CD4-positive, alpha-beta T cell treated with Interleukin-21 for 1 hour (primary cell): ENCODE measurements around the gene RNF113A.
A peak's percentile ranks its signal among the peaks of the same experiment; 100 is the strongest.
"Not testable (repeated sequence)": the region's sequence is repeated elsewhere in the genome, so short reads cannot be mapped to it uniquely, and the experiment has no call there.

Source experiments
- DNase-seq: peaks from one replicate; pipeline ENCODE4 v3.0.0-alpha.2; 2020

Gene RNF113A

DNA sequence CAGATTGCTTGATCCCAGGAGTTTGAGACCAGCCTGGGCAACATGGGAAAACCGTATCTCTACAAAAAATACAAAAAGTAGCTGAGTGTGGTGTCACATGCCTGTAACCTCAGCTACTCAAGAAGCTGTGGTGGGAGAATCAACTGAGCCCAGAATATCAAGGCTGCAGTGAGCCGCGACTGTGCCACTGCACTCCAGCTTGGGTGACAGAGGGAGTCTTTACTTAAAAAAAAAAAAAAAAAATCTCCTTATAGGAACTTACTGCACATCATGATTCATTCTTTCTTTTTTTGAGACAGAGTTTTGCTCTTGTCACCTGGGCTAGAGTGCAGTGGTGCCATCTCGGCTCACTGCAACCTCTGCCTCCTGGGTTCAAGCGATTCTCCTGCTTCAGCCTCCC, 43.1 kb downstream of the RNF113A start:
- no peak for DNase-seq

DNA sequence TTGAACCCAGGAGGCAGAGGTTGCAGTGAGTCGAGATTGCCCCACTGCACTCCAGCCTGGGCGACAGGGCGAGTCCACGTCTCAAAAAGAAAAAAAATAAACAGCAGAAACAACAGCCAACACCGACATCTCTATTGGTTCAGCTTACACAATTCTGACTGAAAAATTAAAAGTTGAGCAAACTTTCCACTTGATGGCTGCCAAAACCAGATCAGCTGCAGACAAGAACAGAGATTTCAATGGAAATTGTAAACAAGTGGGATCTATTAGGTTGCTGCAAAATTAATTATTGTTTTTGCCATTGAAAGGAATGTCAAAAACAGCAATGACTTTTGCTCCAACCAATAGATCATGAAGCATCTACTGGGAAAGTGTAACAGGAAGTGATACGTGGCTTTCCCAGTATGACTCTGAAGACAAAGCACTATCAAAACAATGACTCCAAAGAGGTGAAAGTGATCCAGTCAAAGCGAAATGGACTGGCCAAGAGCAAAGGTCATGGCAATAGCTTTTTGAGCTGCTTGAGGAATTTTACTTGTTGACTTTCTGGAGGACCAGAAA, 45.1 kb downstream of the RNF113A start:
- no peak for DNase-seq

GRCh38 chrX:119824221-119824620, 47.3 kb downstream of the RNF113A start:
- DNase-seq: not testable (repeated sequence)

- peak; percentile 78 for DNase-seq
Measured at GRCh38 chrX:119821703-119822102, 49.8 kb downstream of the RNF113A start.
